Neural cell (in vitro differentiated cells): Measurements from ENCODE around the gene PBX1. TPM values are rescaled to one million over a fixed set of nuclear protein-coding genes. Genes with fewer than 3 reads are reported as not detected.

ENCODE experiments used
- H2AFZ ChIP-seq: fragments of 200-600, 300-800 bp; sonication (generic), shearing (Covaris generic); 2 replicates; pipeline ENCODE4 v1.6.0; 2014; ENCODE audit warnings: low read depth, mild to moderate bottlenecking, antibody characterized with exemption, low read length, moderate library complexity
- H3F3A ChIP-seq: fragments of 200-600 bp; shearing (Covaris generic); 2 replicates; pipeline ENCODE4 v1.6.1; 2016; ENCODE audit warnings: mild to moderate bottlenecking, moderate library complexity, mixed read lengths, antibody characterized with exemption, low read length; ENCODE audit not compliant: insufficient read depth, poor library complexity, severe bottlenecking
- H3K27ac ChIP-seq: fragments of 200-600, 300-800 bp; sonication (generic), shearing (Covaris generic); 2 replicates; pipeline ENCODE4 v1.5.1; 2014; ENCODE audit warnings: mild to moderate bottlenecking, low read length, moderate library complexity
- H3K27me3 ChIP-seq: fragments of 300-800, 200-600 bp; sonication (generic), shearing (Covaris generic); 2 replicates; pipeline ENCODE4 v1.6.0; 2014; ENCODE audit warnings: mild to moderate bottlenecking, low read depth, low read length, moderate library complexity; ENCODE audit not compliant: insufficient read depth
- H3K36me3 ChIP-seq: fragments of 300-800, 200-600 bp; sonication (generic), shearing (Covaris generic); 2 replicates; pipeline ENCODE4 v1.5.1; 2014; ENCODE audit warnings: mild to moderate bottlenecking, antibody characterized with exemption, low read length, moderate library complexity; ENCODE audit not compliant: insufficient read depth
- H3K4me2 ChIP-seq: fragments of 300-800, 200-600 bp; sonication (generic), shearing (Covaris generic); 2 replicates; pipeline ENCODE4 v1.6.0; 2014; ENCODE audit warnings: mild to moderate bottlenecking, low read length
- H3K4me3 ChIP-seq: fragments of 300-800, 200-600 bp; sonication (generic), shearing (Covaris generic); 2 replicates; pipeline ENCODE4 v1.5.1; 2014; ENCODE audit warnings: mild to moderate bottlenecking, low read length, moderate library complexity
- H3K79me2 ChIP-seq: fragments of 200-600 bp; shearing (Covaris generic); replicated peaks from 2 replicates; pipeline ENCODE4 v1.6.0; 2014; ENCODE audit warnings: mild to moderate bottlenecking, low read length, moderate library complexity; ENCODE audit not compliant: insufficient read depth
- H3K9ac ChIP-seq: fragments of 300-800, 200-600 bp; sonication (generic), shearing (Covaris generic); 2 replicates; pipeline ENCODE4 v1.6.1; 2016; ENCODE audit warnings: mild to moderate bottlenecking, low read length, mixed read lengths
- H3K9me2 ChIP-seq: fragments of 200-600 bp; shearing (Covaris generic); 2 replicates; pipeline ENCODE4 v1.6.1; 2016; ENCODE audit warnings: mild to moderate bottlenecking, low read length, mixed read lengths; ENCODE audit not compliant: insufficient read depth
- H3K9me3 ChIP-seq: fragments of 200-600, 300-800 bp; sonication (generic), shearing (Covaris generic); 2 replicates; pipeline ENCODE4 v1.6.1; 2016; ENCODE audit warnings: mild to moderate bottlenecking, mixed run types, low read length, moderate library complexity, mixed read lengths
- H4K20me1 ChIP-seq: fragments of 200-600 bp; shearing (Covaris generic); 2 replicates; pipeline ENCODE4 v1.6.1; 2016; ENCODE audit warnings: mild to moderate bottlenecking, mixed run types; ENCODE audit not compliant: insufficient read depth
- CTCF ChIP-seq: fragments of 450-650 bp; IDR thresholded peaks from 2 replicates; pipeline ENCODE4 v1.5.1; 2014; ENCODE audit warnings: antibody characterized with exemption, mild to moderate bottlenecking, moderate library complexity; ENCODE audit not compliant: poor library complexity, severe bottlenecking
- EP300 ChIP-seq: fragments of 450-650 bp; conservative IDR thresholded peaks from 2 replicates; pipeline ENCODE4 v1.6.1; 2014; ENCODE audit warnings: antibody characterized with exemption, mild to moderate bottlenecking, moderate library complexity; ENCODE audit not compliant: poor library complexity, severe bottlenecking
- POLR2AphosphoS5 ChIP-seq: IDR thresholded peaks from 2 replicates; pipeline ENCODE4 v1.6.1; 2012
- RAD21 ChIP-seq: fragments of 450-650 bp; conservative IDR thresholded peaks from 2 replicates; pipeline ENCODE4 v1.6.1; 2014; ENCODE audit warnings: antibody characterized with exemption, mild to moderate bottlenecking, moderate library complexity
- REST ChIP-seq: IDR thresholded peaks from 2 replicates; pipeline ENCODE4 v1.6.1; 2012; ENCODE audit warnings: borderline replicate concordance
- polyA plus RNA-seq: library from polyadenylated mRNA; depleted of rRNA; stranded (reverse); fragments of >200 nt; gene quantifications from 2 replicates; pipeline ENCODE4 v1.2.3, GENCODE V29; 2014

Gene PBX1
- polyA plus RNA-seq, 1 donor from 2014 or later, result 42.4 TPM

GRCh38 chr1:164838786-164839185 lies 279.8 kb downstream of the PBX1 start:
- H3K9me2 ChIP-seq, result no peaks in the 10 kb centered on the region
- H3K79me2 ChIP-seq, result peaks cover 14% of the 10 kb centered on the region
- H3K9ac ChIP-seq, result no peak overlapping the region
- no peaks in the 10 kb centered on the region for H3K27me3 ChIP-seq
- H3K36me3 ChIP-seq, result peaks cover 5% of the 10 kb centered on the region
- H3K4me3 ChIP-seq, result no peak overlapping the region
- peaks cover 15% of the 10 kb centered on the region for H3F3A ChIP-seq
- H3K27ac ChIP-seq, result peak overlapping the region; percentile 89
- H3K4me2 ChIP-seq, result no peak overlapping the region
- H3K9me3 ChIP-seq, result no peaks in the 10 kb centered on the region
- no peaks in the 10 kb centered on the region for H4K20me1 ChIP-seq
- H2AFZ ChIP-seq, result no peak overlapping the region
- TF ChIP-seq REST (no peak), CTCF (no peak)

- Histone ChIP-seq H3K9me2 (no peaks in the 10 kb centered on the region), H3K9ac (no peak overlapping the region), H3K36me3 (peaks cover 5% of the 10 kb centered on the region), H3K4me2 (no peak overlapping the region), H3K27me3 (no peaks in the 10 kb centered on the region), H3K79me2 (peaks cover 12% of the 10 kb centered on the region), H3F3A (peaks cover 9% of the 10 kb centered on the region), H3K27ac (no peak overlapping the region), H3K9me3 (no peaks in the 10 kb centered on the region), H3K4me3 (no peak overlapping the region), H2AFZ (no peak overlapping the region), H4K20me1 (no peaks in the 10 kb centered on the region)
- no peak for TF ChIP-seq EP300
- TF ChIP-seq POLR2AphosphoS5, result no peak
- TF ChIP-seq RAD21, result no peak
- no peak for TF ChIP-seq REST
- no peak for TF ChIP-seq CTCF
Measured at GRCh38 chr1:164840936-164841335, 282.0 kb downstream of the PBX1 start.
